Panc1 (cell line): ENCODE results near the gene UST. TPM values are rescaled to one million over a fixed set of nuclear protein-coding genes. Genes with fewer than 3 reads are reported as not detected.

Experiments
- ATAC-seq: fragments of 200-7000 bp; cut with Tn5 transposase; 2 replicates; pipeline ENCODE4 v1.9.1; 2020; ENCODE audit warnings: mild to moderate bottlenecking, moderate library complexity
- BruUV-seq: library from RNA; stranded (reverse); fragments of 400-500 nt; replicated peaks from 2 replicates; lab custom pipeline; 2021; lab: Mats Ljungman, UMichigan
- CTCF ChIA-PET: fragments of 300-600 bp; sonication (Branson Sonifier 250); formaldehyde crosslinking; loops from one replicate; lab custom pipeline; 2022; ENCODE audit warnings: antibody characterized with exemption; lab: Charles Lee
- POLR2A ChIA-PET: fragments of 300-600 bp; sonication (Branson Sonifier 250); formaldehyde crosslinking; loops from one replicate; lab custom pipeline; 2022; ENCODE audit warnings: antibody characterized with exemption; lab: Charles Lee
- DNase-seq: peaks from one replicate; pipeline ENCODE4 v3.0.0-alpha.2; 2010; ENCODE audit warnings: low read depth, low spot score
- H3K27ac ChIP-seq: 2 replicates; pipeline ENCODE4 v1.5.1; 2011; ENCODE audit warnings: mild to moderate bottlenecking, low read length, inconsistent platforms
- H3K27me3 ChIP-seq: fragments of 200-500 bp; sonication (Bioruptor generic); 2 replicates; pipeline ENCODE4 v1.6.0; 2014; ENCODE audit warnings: low read length, inconsistent platforms; ENCODE audit not compliant: control insufficient read depth, insufficient read depth
- H3K36me3 ChIP-seq: fragments of 200-500 bp; sonication (Bioruptor generic); 2 replicates; pipeline ENCODE4 v1.5.1; 2014; ENCODE audit warnings: inconsistent platforms, mild to moderate bottlenecking, low read length, moderate library complexity; ENCODE audit not compliant: control insufficient read depth, insufficient read depth
- H3K4me1 ChIP-seq: 2 replicates; pipeline ENCODE4 v1.5.1; 2011; ENCODE audit warnings: inconsistent platforms, mild to moderate bottlenecking, low read length, moderate library complexity; ENCODE audit not compliant: control insufficient read depth, insufficient read depth
- H3K4me3 ChIP-seq, 2 experiments: 2 replicates each; pipeline ENCODE4 v1.5.1; 2011 to 2012; ENCODE audit warnings: low read depth in 2 of 2, low read length in 2 of 2, mild to moderate bottlenecking in 2 of 2, inconsistent platforms in 1 of 2, moderate library complexity in 1 of 2
- H3K9me3 ChIP-seq: fragments of 200-500 bp; sonication (Bioruptor generic); 2 replicates; pipeline ENCODE4 v1.5.1; 2014; ENCODE audit warnings: low read depth, mild to moderate bottlenecking, inconsistent platforms, low read length, moderate library complexity; ENCODE audit not compliant: control insufficient read depth, insufficient read depth
- POLR2AphosphoS5 ChIP-seq: IDR thresholded peaks from 2 replicates; pipeline ENCODE4 v1.6.1; 2012; ENCODE audit warnings: mild to moderate bottlenecking, low read depth, low read length, moderate library complexity
- SIN3A ChIP-seq: IDR thresholded peaks from 2 replicates; pipeline ENCODE4 v1.6.1; 2012; ENCODE audit warnings: low read depth, mild to moderate bottlenecking, low read length, moderate library complexity, borderline replicate concordance; ENCODE audit not compliant: insufficient read depth
- TCF7L2 ChIP-seq: IDR thresholded peaks from 2 replicates; pipeline ENCODE4 v1.6.1; 2011; ENCODE audit warnings: mild to moderate bottlenecking, low read depth, low read length, inconsistent platforms
- in situ Hi-C: cut with HindIII; loops from 2 replicates; pipeline ENCODE4 v1.10.0; 2016; ENCODE audit warnings: low sequenced_read_pairs, low pct_unique_long_range_greater_than_20kb
- intact Hi-C: fragments of 100-400 bp; cut with micrococcal nuclease; formaldehyde crosslinking; loops from one replicate; pipeline ENCODE4 v1.10.0; 2022; ENCODE audit not compliant: unreplicated experiment
- total RNA-seq: library from RNA; stranded (reverse); gene quantifications from one replicate; pipeline ENCODE4 v1.2.1, GENCODE V29; 2021; ENCODE audit not compliant: unreplicated experiment
- TF ChIP-seq, protein P1 (sequence below), 2 experiments: IDR thresholded peaks; 2 replicates each; pipeline ENCODE4 v1.6.1; 2011 to 2012; ENCODE audit warnings: low read depth in 2 of 2, control low read depth in 1 of 2, low read length in 1 of 2, mild to moderate bottlenecking in 1 of 2, moderate library complexity in 1 of 2; ENCODE audit not compliant: insufficient read depth in 1 of 2
- TF ChIP-seq, protein P2 (sequence below): fragments of 450-650 bp; IDR thresholded peaks from 2 replicates; pipeline ENCODE4 v1.5.1; 2017; ENCODE audit warnings: mild to moderate bottlenecking

Gene UST
- total RNA-seq, 1 experiment from 2014 or later, result 0.15 TPM

DNA sequence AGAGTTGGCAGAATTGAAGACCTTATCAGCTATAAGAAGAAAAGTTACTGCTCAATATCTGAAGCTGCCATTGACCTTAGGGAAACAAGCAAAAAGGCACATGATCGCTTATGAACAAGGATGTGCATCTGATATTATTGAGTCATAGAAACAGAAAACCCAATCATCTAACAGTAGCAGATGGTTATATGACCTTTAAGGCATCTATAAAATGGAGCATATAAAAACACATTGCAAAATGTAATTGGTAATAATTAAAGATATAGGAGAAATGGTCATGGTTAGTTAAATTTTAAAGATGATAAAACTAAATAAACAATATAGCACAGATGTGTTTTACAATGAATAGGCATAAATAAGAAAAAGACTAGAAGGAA, 310.6 kb downstream of the UST start:
- DNase-seq (no peak), ATAC-seq (no peak)
- intact Hi-C loops (no loop called here), in situ Hi-C loops (no loop called here)
- BruUV-seq, result no TSS peak
- POLR2A ChIA-PET, result no interaction called here
- TF ChIP-seq, protein P1, sequence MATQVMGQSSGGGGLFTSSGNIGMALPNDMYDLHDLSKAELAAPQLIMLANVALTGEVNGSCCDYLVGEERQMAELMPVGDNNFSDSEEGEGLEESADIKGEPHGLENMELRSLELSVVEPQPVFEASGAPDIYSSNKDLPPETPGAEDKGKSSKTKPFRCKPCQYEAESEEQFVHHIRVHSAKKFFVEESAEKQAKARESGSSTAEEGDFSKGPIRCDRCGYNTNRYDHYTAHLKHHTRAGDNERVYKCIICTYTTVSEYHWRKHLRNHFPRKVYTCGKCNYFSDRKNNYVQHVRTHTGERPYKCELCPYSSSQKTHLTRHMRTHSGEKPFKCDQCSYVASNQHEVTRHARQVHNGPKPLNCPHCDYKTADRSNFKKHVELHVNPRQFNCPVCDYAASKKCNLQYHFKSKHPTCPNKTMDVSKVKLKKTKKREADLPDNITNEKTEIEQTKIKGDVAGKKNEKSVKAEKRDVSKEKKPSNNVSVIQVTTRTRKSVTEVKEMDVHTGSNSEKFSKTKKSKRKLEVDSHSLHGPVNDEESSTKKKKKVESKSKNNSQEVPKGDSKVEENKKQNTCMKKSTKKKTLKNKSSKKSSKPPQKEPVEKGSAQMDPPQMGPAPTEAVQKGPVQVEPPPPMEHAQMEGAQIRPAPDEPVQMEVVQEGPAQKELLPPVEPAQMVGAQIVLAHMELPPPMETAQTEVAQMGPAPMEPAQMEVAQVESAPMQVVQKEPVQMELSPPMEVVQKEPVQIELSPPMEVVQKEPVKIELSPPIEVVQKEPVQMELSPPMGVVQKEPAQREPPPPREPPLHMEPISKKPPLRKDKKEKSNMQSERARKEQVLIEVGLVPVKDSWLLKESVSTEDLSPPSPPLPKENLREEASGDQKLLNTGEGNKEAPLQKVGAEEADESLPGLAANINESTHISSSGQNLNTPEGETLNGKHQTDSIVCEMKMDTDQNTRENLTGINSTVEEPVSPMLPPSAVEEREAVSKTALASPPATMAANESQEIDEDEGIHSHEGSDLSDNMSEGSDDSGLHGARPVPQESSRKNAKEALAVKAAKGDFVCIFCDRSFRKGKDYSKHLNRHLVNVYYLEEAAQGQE (IDR thresholded peaks at IDR 0.05; ENCODE audit: insufficient read depth in 1 of 2, low read depth in 2 of 2, low read length in 1 of 2), result no peak
- TF ChIP-seq POLR2AphosphoS5 (no peak), SIN3A (no peak), TCF7L2 (0 out of 2 replicates have a peak, but pooled peaks have one; percentile 33)
- no peak overlapping the region for H3K27ac ChIP-seq
- H3K27me3 ChIP-seq, result no peaks in the 10 kb centered on the region; the same call in 1 of the 2 replicates
- CTCF ChIA-PET, result no interaction called here
- no peak overlapping the region for H3K4me3 ChIP-seq
- no peaks in the 10 kb centered on the region for H3K9me3 ChIP-seq
- peaks cover 13% of the 10 kb centered on the region for H3K4me1 ChIP-seq
- H3K36me3 ChIP-seq, result no peaks in the 10 kb centered on the region

DNA sequence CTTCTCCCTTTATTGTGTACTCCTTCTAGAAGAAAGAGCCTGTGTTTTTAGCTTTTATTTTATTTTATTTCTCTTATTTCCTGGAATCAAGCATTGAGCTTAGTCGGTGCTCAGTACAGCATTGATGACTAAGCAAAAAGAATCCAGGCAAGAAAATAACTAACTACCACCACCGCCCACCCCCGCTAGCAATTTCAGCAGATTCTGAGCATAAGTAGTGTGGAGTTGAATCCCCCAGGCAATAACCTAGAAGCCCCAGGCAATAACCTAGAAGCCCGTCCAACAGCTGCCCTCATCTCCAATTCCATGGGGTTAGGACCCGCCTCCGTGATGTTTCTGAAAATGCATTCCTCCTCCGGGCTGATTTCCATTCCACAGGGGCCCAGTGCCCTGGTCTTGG, 312.7 kb downstream of the UST start:
- BruUV-seq, result no TSS peak
- POLR2A ChIA-PET, result interaction anchor here (0.6 kb wide), 1 partner anchor 1801 kb away, joined by 4 read pairs; no protein-coding TSS in a partner anchor

More for the DNA sequence above, 312.7 kb downstream of the UST start:
- in situ Hi-C loops (no loop called here), intact Hi-C loops (no loop called here)
- no peaks in the 10 kb centered on the region for H3K9me3 ChIP-seq
- ATAC-seq, result no peak
- CTCF ChIA-PET, result no interaction called here
- H3K27ac ChIP-seq, result no peak overlapping the region
- DNase-seq, result no peak
- no peaks in the 10 kb centered on the region; the same call in 1 of the 2 replicates for H3K27me3 ChIP-seq
- TF ChIP-seq TCF7L2, result no peak
- TF ChIP-seq SIN3A, result no peak
- TF ChIP-seq, protein P1 (IDR thresholded peaks at IDR 0.05; ENCODE audit: insufficient read depth in 1 of 2, low read depth in 2 of 2, low read length in 1 of 2), result no peak
- TF ChIP-seq POLR2AphosphoS5, result no peak
- TF ChIP-seq, protein P2, sequence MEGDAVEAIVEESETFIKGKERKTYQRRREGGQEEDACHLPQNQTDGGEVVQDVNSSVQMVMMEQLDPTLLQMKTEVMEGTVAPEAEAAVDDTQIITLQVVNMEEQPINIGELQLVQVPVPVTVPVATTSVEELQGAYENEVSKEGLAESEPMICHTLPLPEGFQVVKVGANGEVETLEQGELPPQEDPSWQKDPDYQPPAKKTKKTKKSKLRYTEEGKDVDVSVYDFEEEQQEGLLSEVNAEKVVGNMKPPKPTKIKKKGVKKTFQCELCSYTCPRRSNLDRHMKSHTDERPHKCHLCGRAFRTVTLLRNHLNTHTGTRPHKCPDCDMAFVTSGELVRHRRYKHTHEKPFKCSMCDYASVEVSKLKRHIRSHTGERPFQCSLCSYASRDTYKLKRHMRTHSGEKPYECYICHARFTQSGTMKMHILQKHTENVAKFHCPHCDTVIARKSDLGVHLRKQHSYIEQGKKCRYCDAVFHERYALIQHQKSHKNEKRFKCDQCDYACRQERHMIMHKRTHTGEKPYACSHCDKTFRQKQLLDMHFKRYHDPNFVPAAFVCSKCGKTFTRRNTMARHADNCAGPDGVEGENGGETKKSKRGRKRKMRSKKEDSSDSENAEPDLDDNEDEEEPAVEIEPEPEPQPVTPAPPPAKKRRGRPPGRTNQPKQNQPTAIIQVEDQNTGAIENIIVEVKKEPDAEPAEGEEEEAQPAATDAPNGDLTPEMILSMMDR, result no peak
- no peak overlapping the region for H3K4me3 ChIP-seq
- peaks cover 13% of the 10 kb centered on the region for H3K4me1 ChIP-seq
- H3K36me3 ChIP-seq, result no peaks in the 10 kb centered on the region
